PFSK-1 (cell line): ENCODE data around the gene PIGC. TPM values are rescaled to one million over a fixed set of nuclear protein-coding genes. Genes with fewer than 3 reads are reported as not detected.

Experiments used
- FOXP2 ChIP-seq: optimal IDR thresholded peaks from 2 replicates; pipeline ENCODE3; 2011; ENCODE audit warnings: borderline replicate concordance, control low read depth, inconsistent platforms; ENCODE audit not compliant: insufficient read depth; ENCODE audit errors: extremely low read length, extremely low read depth
- POLR2AphosphoS5 ChIP-seq: IDR thresholded peaks from 2 replicates; pipeline ENCODE4 v1.6.1; 2012; ENCODE audit warnings: low read depth, mild to moderate bottlenecking, control low read depth, low read length, moderate library complexity
- SIN3A ChIP-seq: IDR thresholded peaks from 2 replicates; pipeline ENCODE4 v1.6.1; 2012; ENCODE audit warnings: mild to moderate bottlenecking, low read length, moderate library complexity, borderline replicate concordance; ENCODE audit not compliant: insufficient read depth
- TAF1 ChIP-seq: IDR thresholded peaks from 2 replicates; pipeline ENCODE4 v1.6.1; 2012; ENCODE audit warnings: low read length, control low read depth, borderline replicate concordance; ENCODE audit not compliant: insufficient read depth
- polyA plus RNA-seq: library from polyadenylated mRNA; unstranded; fragments of >200 nt; gene quantifications from one replicate; pipeline ENCODE4 v1.2.1, GENCODE V29; 2012; ENCODE audit warnings: low read depth, missing spikeins; ENCODE audit not compliant: insufficient read length
- TF ChIP-seq, protein P1 (sequence below), 2 experiments: IDR thresholded peaks; 2 replicates each; pipeline versions ENCODE4 v1.6.1 to v1.8.0; 2011 to 2012; ENCODE audit warnings: low read depth in 2 of 2, low read length in 2 of 2, control low read depth in 1 of 2, inconsistent platforms in 1 of 2, mild to moderate bottlenecking in 1 of 2, moderate library complexity in 1 of 2; ENCODE audit not compliant: insufficient read depth in 1 of 2

The PIGC gene
- polyA plus RNA-seq = 15.8 TPM

DNA sequence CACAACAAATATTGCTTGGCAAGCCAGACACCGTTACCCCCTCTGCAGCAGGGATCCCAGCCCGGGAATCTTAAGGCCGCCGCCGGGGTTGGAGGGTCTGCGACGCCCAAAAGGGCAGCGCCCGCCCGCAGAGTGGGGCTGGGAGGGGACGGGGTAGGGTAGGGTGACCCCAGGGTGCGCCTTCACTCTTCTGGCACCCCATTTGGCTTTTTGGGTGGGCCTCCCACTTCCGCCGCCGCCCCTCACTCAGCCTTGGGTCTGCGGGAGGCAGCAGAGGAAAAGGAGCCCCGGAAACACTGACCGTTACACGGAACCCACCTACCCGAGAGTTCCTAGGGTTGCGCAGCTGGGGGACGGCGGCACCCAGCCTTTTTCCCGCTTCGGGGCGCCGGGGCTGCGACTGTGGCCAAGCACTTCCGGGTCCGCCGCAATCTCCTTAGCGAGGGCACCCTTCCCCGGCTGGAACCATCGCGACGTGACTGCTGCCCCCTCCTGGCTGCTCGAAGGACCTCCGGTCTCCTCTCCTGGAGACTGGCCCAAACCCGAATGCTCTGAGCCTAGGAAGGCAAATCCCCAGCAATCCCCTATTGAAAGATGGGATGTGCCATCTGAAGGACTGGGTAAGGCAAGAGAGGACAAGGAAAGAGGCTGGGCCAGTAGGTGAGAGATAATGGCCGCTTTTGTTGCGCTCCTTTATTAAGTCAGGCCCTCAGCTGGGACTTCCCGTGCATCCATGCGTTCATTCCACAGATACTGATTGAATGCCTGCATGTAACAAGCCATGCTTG, at the start of gene PIGC:
Gene PIGC (minus strand): TSS at position 404 of the 788 bp plus-strand sequence. CDS start 1,447 bp downstream, outside the sequence.
- no peak for TF ChIP-seq TAF1
- no peak for TF ChIP-seq SIN3A
- TF ChIP-seq FOXP2 = peak; percentile 89
- TF ChIP-seq, protein P1, sequence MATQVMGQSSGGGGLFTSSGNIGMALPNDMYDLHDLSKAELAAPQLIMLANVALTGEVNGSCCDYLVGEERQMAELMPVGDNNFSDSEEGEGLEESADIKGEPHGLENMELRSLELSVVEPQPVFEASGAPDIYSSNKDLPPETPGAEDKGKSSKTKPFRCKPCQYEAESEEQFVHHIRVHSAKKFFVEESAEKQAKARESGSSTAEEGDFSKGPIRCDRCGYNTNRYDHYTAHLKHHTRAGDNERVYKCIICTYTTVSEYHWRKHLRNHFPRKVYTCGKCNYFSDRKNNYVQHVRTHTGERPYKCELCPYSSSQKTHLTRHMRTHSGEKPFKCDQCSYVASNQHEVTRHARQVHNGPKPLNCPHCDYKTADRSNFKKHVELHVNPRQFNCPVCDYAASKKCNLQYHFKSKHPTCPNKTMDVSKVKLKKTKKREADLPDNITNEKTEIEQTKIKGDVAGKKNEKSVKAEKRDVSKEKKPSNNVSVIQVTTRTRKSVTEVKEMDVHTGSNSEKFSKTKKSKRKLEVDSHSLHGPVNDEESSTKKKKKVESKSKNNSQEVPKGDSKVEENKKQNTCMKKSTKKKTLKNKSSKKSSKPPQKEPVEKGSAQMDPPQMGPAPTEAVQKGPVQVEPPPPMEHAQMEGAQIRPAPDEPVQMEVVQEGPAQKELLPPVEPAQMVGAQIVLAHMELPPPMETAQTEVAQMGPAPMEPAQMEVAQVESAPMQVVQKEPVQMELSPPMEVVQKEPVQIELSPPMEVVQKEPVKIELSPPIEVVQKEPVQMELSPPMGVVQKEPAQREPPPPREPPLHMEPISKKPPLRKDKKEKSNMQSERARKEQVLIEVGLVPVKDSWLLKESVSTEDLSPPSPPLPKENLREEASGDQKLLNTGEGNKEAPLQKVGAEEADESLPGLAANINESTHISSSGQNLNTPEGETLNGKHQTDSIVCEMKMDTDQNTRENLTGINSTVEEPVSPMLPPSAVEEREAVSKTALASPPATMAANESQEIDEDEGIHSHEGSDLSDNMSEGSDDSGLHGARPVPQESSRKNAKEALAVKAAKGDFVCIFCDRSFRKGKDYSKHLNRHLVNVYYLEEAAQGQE (IDR thresholded peaks at IDR 0.05; ENCODE audit: insufficient read depth in 1 of 2, low read depth in 2 of 2, low read length in 2 of 2) = no peak
- peak; percentile 71 for TF ChIP-seq POLR2AphosphoS5

DNA sequence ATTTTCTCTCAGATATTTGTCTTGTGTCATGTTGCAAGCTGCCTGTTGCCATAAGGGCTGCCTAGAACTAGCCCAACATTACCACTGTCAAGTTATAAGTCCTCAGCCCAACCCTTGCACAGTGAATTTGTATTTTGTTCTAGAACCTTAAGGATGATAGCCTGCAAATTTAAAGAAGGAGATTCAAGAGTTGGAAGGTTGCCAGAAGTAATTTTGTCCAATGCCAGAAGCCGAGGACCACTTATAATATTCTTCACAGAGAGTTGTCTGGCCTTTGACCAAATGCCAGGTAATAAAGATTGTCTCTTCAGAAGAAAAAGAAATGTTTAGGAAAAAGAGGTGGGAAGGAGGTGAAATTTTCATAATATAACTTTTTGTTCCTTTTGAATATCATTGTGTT, 48.6 kb upstream of the PIGC start:
- TF ChIP-seq TAF1 = no peak
- TF ChIP-seq SIN3A = no peak
- TF ChIP-seq, protein P1 (IDR thresholded peaks at IDR 0.05; ENCODE audit: insufficient read depth in 1 of 2, low read depth in 2 of 2, low read length in 2 of 2) = no peak

DNA sequence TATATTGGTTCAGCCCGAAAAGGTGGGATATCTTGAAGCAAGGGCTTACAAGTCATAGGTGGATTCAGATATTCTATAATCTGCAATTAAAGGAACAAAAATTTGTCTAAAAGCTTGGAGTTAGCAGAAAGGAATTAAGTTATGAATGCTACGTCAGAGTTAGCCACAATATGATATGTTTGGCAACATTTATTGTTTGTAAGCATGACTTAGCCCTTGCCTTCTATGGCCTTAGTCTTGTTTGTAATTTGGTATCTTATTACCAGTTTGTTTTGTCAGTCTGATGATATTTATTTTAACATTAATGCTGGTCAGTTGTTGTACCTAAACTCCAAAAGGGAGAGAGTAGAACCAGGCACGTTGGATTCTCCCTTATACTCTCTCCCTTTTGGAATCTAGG, 46.0 kb upstream of the PIGC start:
- no peak for TF ChIP-seq POLR2AphosphoS5
- TF ChIP-seq, protein P1 (IDR thresholded peaks at IDR 0.05; ENCODE audit: insufficient read depth in 1 of 2, low read depth in 2 of 2, low read length in 2 of 2) = no peak
- TF ChIP-seq FOXP2 = no peak
- no peak for TF ChIP-seq SIN3A
- TF ChIP-seq TAF1 = no peak

DNA sequence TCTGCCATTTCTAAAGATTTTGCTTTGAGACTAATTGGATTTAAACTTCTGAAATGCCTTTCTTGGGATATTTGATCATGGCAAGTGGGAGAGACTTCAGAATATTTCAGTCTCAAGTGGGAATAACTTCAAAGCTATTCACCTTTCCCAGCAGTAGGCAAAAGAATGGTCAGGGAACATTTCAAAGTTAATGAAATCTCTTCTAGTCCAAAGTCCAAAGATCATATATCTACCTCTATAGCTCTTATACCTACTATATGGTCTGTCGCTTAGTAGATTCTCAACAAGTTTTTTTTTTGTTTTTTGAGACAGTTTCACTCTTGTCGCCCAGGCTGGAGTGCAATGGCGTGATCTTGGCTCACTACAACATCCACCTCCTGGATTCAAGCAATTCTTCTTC, 44.5 kb upstream of the PIGC start:
- TF ChIP-seq POLR2AphosphoS5 = no peak

DNA sequence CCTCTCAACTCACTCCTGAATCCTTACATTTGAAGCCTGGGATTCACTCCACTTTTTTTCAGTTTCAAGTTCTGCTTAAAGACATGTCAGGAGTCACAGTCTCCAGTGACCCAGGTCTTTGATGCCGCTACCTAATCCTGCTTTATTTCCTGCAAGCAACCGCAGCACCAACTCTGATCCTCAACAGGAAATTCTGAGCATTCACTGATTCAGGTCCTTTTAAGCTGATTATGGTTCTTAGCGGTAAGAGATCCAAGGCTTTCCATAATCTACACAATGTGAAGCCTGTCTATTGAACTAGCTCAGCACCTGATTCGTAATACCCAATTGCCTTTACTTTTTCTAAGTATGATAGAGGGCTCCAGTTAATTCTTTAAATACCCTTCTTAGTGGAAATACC, 43.7 kb upstream of the PIGC start:
- TF ChIP-seq SIN3A (no peak), POLR2AphosphoS5 (no peak), FOXP2 (no peak), TAF1 (no peak)
- TF ChIP-seq, protein P1 (IDR thresholded peaks at IDR 0.05; ENCODE audit: insufficient read depth in 1 of 2, low read depth in 2 of 2, low read length in 2 of 2) = no peak
